B cell (primary cell): ENCODE measurements around the gene THSD4.

Source experiments
- EZH2 ChIP-seq: IDR thresholded peaks from 2 replicates; pipeline ENCODE4 v1.6.1; 2012; ENCODE audit warnings: borderline replicate concordance, low read depth, mild to moderate bottlenecking, moderate library complexity, low read length; ENCODE audit not compliant: insufficient read depth, poor library complexity, severe bottlenecking
- TF ChIP-seq, protein P1 (sequence below): fragments of 200-600 bp; IDR thresholded peaks from one replicate; pipeline ENCODE4 v1.8.0; 2022; ENCODE audit warnings: antibody characterized with exemption, mild to moderate bottlenecking

DNA sequence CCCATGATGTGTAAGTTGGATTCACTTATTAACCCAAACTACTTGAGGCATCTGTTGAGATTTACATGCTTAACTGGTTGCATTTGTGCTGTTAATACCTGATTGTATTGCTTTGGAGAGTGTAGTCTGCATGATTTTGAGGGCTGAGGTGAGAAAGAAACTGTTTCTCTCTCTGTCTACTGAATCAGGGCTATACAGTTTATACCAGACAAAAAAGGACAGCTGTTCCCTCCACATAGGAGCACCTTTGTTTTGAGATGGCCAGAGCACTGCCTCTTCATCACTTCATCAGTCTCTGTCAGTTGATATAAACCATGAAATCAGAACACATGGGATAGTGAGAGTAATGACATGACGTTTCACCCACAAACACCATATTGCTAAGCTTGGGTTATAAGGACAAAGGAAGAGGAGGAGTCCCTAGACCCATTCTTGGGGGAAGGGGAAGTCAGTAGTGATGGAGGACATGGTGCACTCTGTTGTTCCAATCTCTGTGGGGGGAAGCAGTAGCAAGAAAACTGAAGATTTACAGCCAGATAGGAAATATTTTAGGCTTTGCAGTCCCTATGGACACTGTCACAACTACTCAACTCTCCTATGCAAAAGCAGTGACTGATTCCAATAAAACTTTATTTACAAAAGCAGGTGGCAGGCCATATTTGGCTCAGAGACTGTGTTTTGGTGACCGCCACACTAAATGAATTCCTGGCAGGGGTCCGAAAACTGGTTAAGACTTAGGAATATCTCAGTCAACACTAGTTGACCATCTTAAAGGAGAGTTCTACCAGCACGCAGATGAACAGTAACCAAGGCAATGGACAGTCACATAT is 571.2 kb downstream of the THSD4 start:
- TF ChIP-seq, protein P1, sequence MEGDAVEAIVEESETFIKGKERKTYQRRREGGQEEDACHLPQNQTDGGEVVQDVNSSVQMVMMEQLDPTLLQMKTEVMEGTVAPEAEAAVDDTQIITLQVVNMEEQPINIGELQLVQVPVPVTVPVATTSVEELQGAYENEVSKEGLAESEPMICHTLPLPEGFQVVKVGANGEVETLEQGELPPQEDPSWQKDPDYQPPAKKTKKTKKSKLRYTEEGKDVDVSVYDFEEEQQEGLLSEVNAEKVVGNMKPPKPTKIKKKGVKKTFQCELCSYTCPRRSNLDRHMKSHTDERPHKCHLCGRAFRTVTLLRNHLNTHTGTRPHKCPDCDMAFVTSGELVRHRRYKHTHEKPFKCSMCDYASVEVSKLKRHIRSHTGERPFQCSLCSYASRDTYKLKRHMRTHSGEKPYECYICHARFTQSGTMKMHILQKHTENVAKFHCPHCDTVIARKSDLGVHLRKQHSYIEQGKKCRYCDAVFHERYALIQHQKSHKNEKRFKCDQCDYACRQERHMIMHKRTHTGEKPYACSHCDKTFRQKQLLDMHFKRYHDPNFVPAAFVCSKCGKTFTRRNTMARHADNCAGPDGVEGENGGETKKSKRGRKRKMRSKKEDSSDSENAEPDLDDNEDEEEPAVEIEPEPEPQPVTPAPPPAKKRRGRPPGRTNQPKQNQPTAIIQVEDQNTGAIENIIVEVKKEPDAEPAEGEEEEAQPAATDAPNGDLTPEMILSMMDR, result no peak
- no peak for TF ChIP-seq EZH2
